ENCODE data around the gene CXCR6. TPM values are rescaled to one million over a fixed set of nuclear protein-coding genes. Genes with fewer than 3 reads are reported as not detected.

The CXCR6 gene
- total and polyA plus RNA-seq, 2 experiments from 2014 or later, result 0.10 TPM; not detected in 1

GRCh38 chr3:45948311-45948781 is 5.1 kb downstream of the CXCR6 start (continued):
- no peak for TF ChIP-seq CTCF (conservative IDR thresholded peaks at IDR 0.05; ENCODE audit: low read depth in 2 of 2)
- no peak for TF ChIP-seq ZNF462 (CRISPR knock-in tag; IDR thresholded peaks at IDR 0.05)

- Histone ChIP-seq H4K20me1 (replicated peaks; ENCODE audit: insufficient read depth) (no peaks in the 10 kb centered on the region), H3K9me2 (ENCODE audit: insufficient read depth) (0 out of 2 replicates have a peak, but pooled peaks cover 4% of the 10 kb centered on the region), H3K4me3 (no peak overlapping the region), H3K4me1 (ENCODE audit: insufficient read depth) (no peaks in the 10 kb centered on the region), H3K36me3 (ENCODE audit: insufficient read depth) (peaks cover 26% of the 10 kb centered on the region), H3K27me3 (ENCODE audit: insufficient read depth) (no peaks in the 10 kb centered on the region), H3K4me2 (no peak overlapping the region), H2AFZ (no peak overlapping the region), H3K79me2 (replicated peaks; ENCODE audit: insufficient read depth) (no peaks in the 10 kb centered on the region), H3F3A (replicated peaks; ENCODE audit: low read depth) (no peaks in the 10 kb centered on the region), H3K27ac (ENCODE audit: low read depth) (no peak overlapping the region)
- ATAC-seq, result no peak
- H3K9me3 Mint-ChIP-seq, result no peaks in the 10 kb centered on the region
- H3K27ac Mint-ChIP-seq, result no peak overlapping the region
- H3K27me3 Mint-ChIP-seq (ENCODE audit: insufficient read depth, low read depth, poor library complexity), result peaks cover 6% of the 10 kb centered on the region
- no peak overlapping the region for H3K4me3 Mint-ChIP-seq
- peaks cover 70% of the 10 kb centered on the region for H3K36me3 Mint-ChIP-seq (ENCODE audit: low read depth)
- no peaks in the 10 kb centered on the region for H3K4me1 Mint-ChIP-seq
- no peak for DNase-seq (ENCODE audit: low spot score)
- TF ChIP-seq EZH2 (IDR thresholded peaks at IDR 0.05; ENCODE audit: low read depth, unreplicated experiment), result no peak
- no peak for TF ChIP-seq CREB1 (CRISPR knock-in tag; IDR thresholded peaks at IDR 0.05; ENCODE audit: low read depth)
- TF ChIP-seq JUNB (IDR thresholded peaks at IDR 0.05; ENCODE audit: unreplicated experiment), result no peak
- TF ChIP-seq STAT1 (IDR thresholded peaks at IDR 0.05; ENCODE audit: unreplicated experiment), result no peak
- no peak for TF ChIP-seq CTCF (conservative IDR thresholded peaks at IDR 0.05; ENCODE audit: low read depth in 2 of 2)
- TF ChIP-seq, protein P1, sequence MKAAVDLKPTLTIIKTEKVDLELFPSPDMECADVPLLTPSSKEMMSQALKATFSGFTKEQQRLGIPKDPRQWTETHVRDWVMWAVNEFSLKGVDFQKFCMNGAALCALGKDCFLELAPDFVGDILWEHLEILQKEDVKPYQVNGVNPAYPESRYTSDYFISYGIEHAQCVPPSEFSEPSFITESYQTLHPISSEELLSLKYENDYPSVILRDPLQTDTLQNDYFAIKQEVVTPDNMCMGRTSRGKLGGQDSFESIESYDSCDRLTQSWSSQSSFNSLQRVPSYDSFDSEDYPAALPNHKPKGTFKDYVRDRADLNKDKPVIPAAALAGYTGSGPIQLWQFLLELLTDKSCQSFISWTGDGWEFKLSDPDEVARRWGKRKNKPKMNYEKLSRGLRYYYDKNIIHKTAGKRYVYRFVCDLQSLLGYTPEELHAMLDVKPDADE (IDR thresholded peaks at IDR 0.05), result no peak
- no peak for TF ChIP-seq EZH2phosphoT487 (IDR thresholded peaks at IDR 0.05; ENCODE audit: unreplicated experiment)
Observed at GRCh38 chr3:45948881-45949280, 5.6 kb downstream of the CXCR6 start.

Data from GM23338 (cell line).